ENCODE data around the gene IRF2BP2.

IRF2BP2 gene

GRCh38 chr1:234634387-234634786 is 24.4 kb upstream of the IRF2BP2 start:
- no peak for DNase-seq (ENCODE audit: low read depth)

- DNase-seq (ENCODE audit: low read depth): no peak
Measured at GRCh38 chr1:234633246-234634003, 23.4 kb upstream of the IRF2BP2 start.

GRCh38 chr1:234632225-234632624 is 22.2 kb upstream of the IRF2BP2 start:
- no peak for DNase-seq (ENCODE audit: low read depth)

GRCh38 chr1:234631721-234632125 is 21.7 kb upstream of the IRF2BP2 start:
- DNase-seq (ENCODE audit: low read depth): peak; percentile 89

- peak; percentile 50 for DNase-seq (ENCODE audit: low read depth)
Measured at GRCh38 chr1:234629026-234629425, 19.0 kb upstream of the IRF2BP2 start.

GRCh38 chr1:234628089-234628488 is 18.1 kb upstream of the IRF2BP2 start:
- DNase-seq (ENCODE audit: low read depth): peak; percentile 91

GRCh38 chr1:234627009-234627950 is 17.3 kb upstream of the IRF2BP2 start:
- peak; percentile 23 for DNase-seq (ENCODE audit: low read depth)

- DNase-seq (ENCODE audit: low read depth): no peak
Measured at GRCh38 chr1:234626391-234626790, 16.4 kb upstream of the IRF2BP2 start.

GRCh38 chr1:234624724-234625117 is 14.7 kb upstream of the IRF2BP2 start:
- no peak for DNase-seq (ENCODE audit: low read depth)

- DNase-seq (ENCODE audit: low read depth): peak; percentile 87
Measured at GRCh38 chr1:234621657-234622335, 11.8 kb upstream of the IRF2BP2 start.

- DNase-seq (ENCODE audit: low read depth): no peak
Measured at GRCh38 chr1:234621127-234621468, 11.1 kb upstream of the IRF2BP2 start.

- DNase-seq (ENCODE audit: low read depth): no peak
Measured at GRCh38 chr1:234620272-234621126, 10.5 kb upstream of the IRF2BP2 start.

GRCh38 chr1:234619794-234620247 is 9.8 kb upstream of the IRF2BP2 start:
- DNase-seq (ENCODE audit: low read depth): no peak

GRCh38 chr1:234619071-234619480 is 9.1 kb upstream of the IRF2BP2 start:
- DNase-seq (ENCODE audit: low read depth): no peak

GRCh38 chr1:234618737-234619049 is 8.7 kb upstream of the IRF2BP2 start:
- DNase-seq (ENCODE audit: low read depth): no peak

GRCh38 chr1:234617986-234618736 is 8.2 kb upstream of the IRF2BP2 start:
- peak; percentile 45 for DNase-seq (ENCODE audit: low read depth)

- DNase-seq (ENCODE audit: low read depth): peak; percentile 79
Measured at GRCh38 chr1:234617131-234617985, 7.4 kb upstream of the IRF2BP2 start.

GRCh38 chr1:234616644-234617043 is 6.7 kb upstream of the IRF2BP2 start:
- peak; percentile 58 for DNase-seq (ENCODE audit: low read depth)

GRCh38 chr1:234614081-234614489 is 4.1 kb upstream of the IRF2BP2 start:
- no peak for DNase-seq (ENCODE audit: low read depth)
